Esophagus (tissue), 2 donors: ENCODE data around the gene IGSF10. TPM values are rescaled to one million over a fixed set of nuclear protein-coding genes. Genes with fewer than 3 reads are reported as not detected.

ENCODE experiments used
- H3K27ac ChIP-seq, 2 donors: one replicate each; pipeline ENCODE4 v1.5.1; 2013; ENCODE audit warnings: low read depth in 2 of 2, mild to moderate bottlenecking in 2 of 2, inconsistent platforms in 1 of 2, low read length in 1 of 2, moderate library complexity in 1 of 2
- H3K27me3 ChIP-seq, 2 donors: one replicate each; pipeline ENCODE4 v1.6.1; 2013; ENCODE audit warnings: low read length in 2 of 2, control low read depth in 1 of 2, mild to moderate bottlenecking in 1 of 2; ENCODE audit not compliant: insufficient read depth in 2 of 2, control insufficient read depth in 1 of 2
- H3K36me3 ChIP-seq, 2 donors: one replicate each; pipeline ENCODE4 v1.6.1; 2013; ENCODE audit warnings: low read length in 1 of 2; ENCODE audit not compliant: control insufficient read depth in 2 of 2, insufficient read depth in 2 of 2
- H3K4me1 ChIP-seq, 2 donors: one replicate each; pipeline ENCODE4 v1.6.1; 2013; ENCODE audit warnings: low read length in 1 of 2; ENCODE audit not compliant: control insufficient read depth in 2 of 2, insufficient read depth in 2 of 2
- H3K4me3 ChIP-seq, 2 donors: one replicate each; pipeline ENCODE4 v1.5.1; 2013; ENCODE audit warnings: low read length in 2 of 2, mild to moderate bottlenecking in 2 of 2, low read depth in 1 of 2, moderate library complexity in 1 of 2
- H3K9me3 ChIP-seq, 2 donors: one replicate each; pipeline ENCODE4 v1.6.1; 2013; ENCODE audit warnings: mild to moderate bottlenecking in 2 of 2, low read depth in 1 of 2, low read length in 1 of 2, moderate library complexity in 1 of 2; ENCODE audit not compliant: control insufficient read depth in 2 of 2, insufficient read depth in 1 of 2
- WGBS, 2 donors: extraction: QIAGEN DNeasy Blood & Tissue Kit; methylation state at CpG; one replicate each; pipeline ENCODE4 v1.1.7; 2013; 5-methylcytosine and 5-hydroxymethylcytosine counted together
- polyA plus RNA-seq, 2 donors: library from polyadenylated mRNA; stranded (reverse); fragments of 200-250 nt; gene quantifications; one replicate each; pipeline ENCODE4 v1.2.3, GENCODE V29; 2013
- donor health status: healthy with polysubstance abuse.
- donor health status: Bipolar disorder and iron deficiency.

The IGSF10 gene
- polyA plus RNA-seq, 2 donors: 0.47 to 0.74 TPM

DNA sequence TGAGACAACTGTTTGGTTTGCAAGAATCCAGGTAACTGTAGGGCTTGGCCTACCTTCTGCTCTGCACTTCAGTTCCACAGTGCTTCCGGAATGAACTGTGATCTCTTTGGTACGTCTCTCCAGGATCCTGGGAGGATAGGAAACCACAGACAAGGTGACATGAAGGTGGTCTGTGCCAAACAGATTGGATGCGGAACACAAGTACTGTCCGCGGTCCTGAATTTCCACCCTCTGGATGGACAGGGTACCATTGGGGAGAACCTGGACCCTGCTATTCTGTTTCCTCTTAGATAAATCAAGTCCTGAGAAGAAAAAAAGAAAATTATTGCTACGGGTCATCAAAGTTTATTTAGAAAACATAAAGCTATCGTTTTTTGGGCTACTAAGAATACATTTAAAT is 17.3 kb downstream of the IGSF10 start:
- H3K4me1 ChIP-seq: no peaks in the 10 kb centered on the region
- H3K9me3 ChIP-seq: no peaks in the 10 kb centered on the region
- no peaks in the 10 kb centered on the region for H3K36me3 ChIP-seq
- H3K27ac ChIP-seq: no peak overlapping the region
- 86 to 90% methylated on average over 7 of the region's 7 CpGs for WGBS, 2 donors
- no peaks in the 10 kb centered on the region for H3K27me3 ChIP-seq
- H3K4me3 ChIP-seq: no peak overlapping the region

GRCh38 chr3:151440940-151441339 is 19.9 kb downstream of the IGSF10 start:
- no peaks in the 10 kb centered on the region for H3K9me3 ChIP-seq
- H3K36me3 ChIP-seq: no peaks in the 10 kb centered on the region
- no peaks in the 10 kb centered on the region for H3K27me3 ChIP-seq
- H3K4me3 ChIP-seq: no peak overlapping the region
- H3K27ac ChIP-seq: no peak overlapping the region
- H3K4me1 ChIP-seq: no peaks in the 10 kb centered on the region
- 93% methylated on average over 1 of the region's 1 CpG for WGBS, 2 donors

DNA sequence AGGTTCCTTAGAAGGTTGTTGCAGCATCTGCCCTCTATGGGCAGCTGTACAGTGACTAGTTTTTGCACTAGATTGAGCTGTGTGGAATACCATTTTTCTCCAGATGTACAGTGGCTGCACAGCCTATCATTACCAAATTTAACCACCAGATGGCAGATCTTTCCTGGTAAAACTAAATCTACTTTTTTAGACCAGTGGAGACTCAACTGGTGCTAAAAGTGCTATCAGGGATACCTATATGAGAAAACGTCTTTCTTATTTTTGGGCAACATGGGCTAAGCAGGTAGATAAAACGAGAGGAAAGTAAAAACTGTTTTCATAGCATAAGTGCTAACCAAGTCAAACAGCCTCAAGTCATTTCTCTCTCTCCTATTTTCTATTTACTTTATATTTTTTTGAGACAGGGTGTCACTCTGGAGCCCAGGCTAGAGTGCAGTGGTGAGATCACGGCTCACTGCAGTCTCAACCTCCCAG is 21.2 kb downstream of the IGSF10 start:
- no peaks in the 10 kb centered on the region for H3K9me3 ChIP-seq
- 26 to 32% methylated on average over 3 of the region's 3 CpGs for WGBS, 2 donors
- no peak overlapping the region for H3K27ac ChIP-seq

GRCh38 chr3:151437906-151438305 is 23.0 kb downstream of the IGSF10 start:
- Histone ChIP-seq H3K4me1 (no peaks in the 10 kb centered on the region), H3K27me3 (no peaks in the 10 kb centered on the region), H3K9me3 (no peaks in the 10 kb centered on the region), H3K4me3 (no peak overlapping the region), H3K27ac (no peak overlapping the region), H3K36me3 (no peaks in the 10 kb centered on the region)
- WGBS, 2 donors: 89 to 92% methylated on average over 6 of the region's 6 CpGs

More for the DNA sequence above, 21.2 kb downstream of the IGSF10 start:
- no peak overlapping the region for H3K4me3 ChIP-seq
- H3K36me3 ChIP-seq: no peaks in the 10 kb centered on the region
- no peaks in the 10 kb centered on the region for H3K27me3 ChIP-seq
- H3K4me1 ChIP-seq: no peaks in the 10 kb centered on the region

GRCh38 chr3:151436675-151437446 is 24.0 kb downstream of the IGSF10 start:
- Histone ChIP-seq H3K9me3 (no peaks in the 10 kb centered on the region), H3K4me1 (no peaks in the 10 kb centered on the region), H3K36me3 (no peaks in the 10 kb centered on the region), H3K4me3 (no peak overlapping the region), H3K27ac (no peak overlapping the region), H3K27me3 (no peaks in the 10 kb centered on the region)
- 82% methylated on average over 8 of the region's 8 CpGs for WGBS, 2 donors

GRCh38 chr3:151434151-151434890 is 26.5 kb downstream of the IGSF10 start:
- no peak overlapping the region for H3K27ac ChIP-seq
- H3K4me3 ChIP-seq: no peak overlapping the region
- H3K4me1 ChIP-seq: no peaks in the 10 kb centered on the region
- H3K9me3 ChIP-seq: no peaks in the 10 kb centered on the region
- WGBS, 2 donors: 26 to 35% methylated on average over 1 of the region's 1 CpG
- no peaks in the 10 kb centered on the region for H3K36me3 ChIP-seq
- no peaks in the 10 kb centered on the region for H3K27me3 ChIP-seq

DNA sequence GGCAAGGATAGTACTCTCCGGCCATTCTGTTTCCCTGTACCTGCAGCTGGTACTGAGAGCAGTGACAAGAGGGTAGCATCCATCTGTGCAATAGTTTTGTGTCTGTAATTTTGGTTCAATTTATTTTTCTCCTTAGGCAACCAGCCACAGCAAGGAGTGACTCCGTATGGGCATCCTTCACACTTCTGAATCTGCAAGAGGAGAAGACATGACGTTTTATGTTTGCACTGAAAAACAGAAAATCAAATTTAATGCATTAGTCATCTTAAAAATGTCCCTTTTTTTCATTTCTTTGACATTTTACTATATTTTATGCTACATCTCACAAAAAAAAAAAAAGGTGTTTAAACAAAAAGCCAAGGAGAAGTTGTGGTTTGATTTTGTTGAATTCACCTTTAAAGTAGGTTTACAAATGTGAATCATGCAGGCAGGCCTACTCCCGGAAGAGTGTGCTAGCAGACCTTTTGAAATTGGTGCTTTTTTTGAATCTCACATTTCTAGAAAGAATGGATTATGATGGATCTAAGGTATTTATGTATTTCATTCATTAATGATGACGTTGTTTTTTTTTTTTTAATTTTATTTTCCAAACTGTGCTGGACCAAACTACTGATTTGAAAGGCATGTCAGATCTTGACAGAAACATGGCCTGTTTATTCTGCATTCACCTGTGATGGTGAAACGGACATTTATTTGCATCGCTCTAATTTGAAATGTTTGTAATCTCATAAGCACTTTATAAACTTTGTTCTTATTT is 28.1 kb downstream of the IGSF10 start:
- no peaks in the 10 kb centered on the region for H3K27me3 ChIP-seq
- H3K9me3 ChIP-seq: no peaks in the 10 kb centered on the region
- no peaks in the 10 kb centered on the region for H3K4me1 ChIP-seq
- no peak overlapping the region for H3K4me3 ChIP-seq
- H3K27ac ChIP-seq: no peak overlapping the region
- H3K36me3 ChIP-seq: no peaks in the 10 kb centered on the region
- WGBS, 2 donors: 85% methylated on average over 7 of the region's 7 CpGs

GRCh38 chr3:151431940-151432339 is 28.9 kb downstream of the IGSF10 start:
- Histone ChIP-seq H3K4me1 (no peaks in the 10 kb centered on the region), H3K4me3 (no peak overlapping the region), H3K27me3 (no peaks in the 10 kb centered on the region), H3K27ac (no peak overlapping the region), H3K9me3 (no peaks in the 10 kb centered on the region), H3K36me3 (no peaks in the 10 kb centered on the region)
- WGBS, 2 donors: 66 to 80% methylated on average over 3 of the region's 3 CpGs

GRCh38 chr3:151430821-151431484 is 29.9 kb downstream of the IGSF10 start:
- H3K27ac ChIP-seq: no peak overlapping the region
- 88 to 89% methylated on average over 5 of the region's 5 CpGs for WGBS, 2 donors
- H3K9me3 ChIP-seq: no peaks in the 10 kb centered on the region

More at GRCh38 chr3:151430821-151431484, 29.9 kb downstream of the IGSF10 start:
- Histone ChIP-seq H3K27me3 (no peaks in the 10 kb centered on the region), H3K4me1 (no peaks in the 10 kb centered on the region), H3K4me3 (no peak overlapping the region), H3K36me3 (no peaks in the 10 kb centered on the region)
